ENCODE data around the gene FBXW5. TPM values are rescaled to one million over a fixed set of nuclear protein-coding genes. Genes with fewer than 3 reads are reported as not detected.
A peak's percentile ranks its signal among the peaks of the same experiment; 100 is the strongest.

Gene FBXW5
- total and polyA plus RNA-seq, 9 of the 15 experiments (the other 6 are each of a cell fraction or from before 2014, with no cell fraction given), result 0.21 to 128 (median 37.0) TPM

GRCh38 chr9:136944519-136945332, at the start of gene FBXW5, which contains the start of gene C8G (continued):
- TF ChIP-seq HDAC3 (IDR thresholded peaks at IDR 0.05; ENCODE audit: borderline replicate concordance, partially characterized antibody) (no peak), RAD21 (CRISPR knock-in tag; conservative IDR thresholded peaks at IDR 0.05 in 1 of 2, IDR thresholded peaks at IDR 0.05 in 1 of 2) (peak in 1 of 2 experiments; percentile 41; a peak in 2 of 4 replicates), ATF1 (CRISPR knock-in tag; IDR thresholded peaks at IDR 0.05) (0 out of 2 replicates have a peak, but pooled peaks have one; percentile 5), ATF1 (tag; IDR thresholded peaks at IDR 0.05) (peak; percentile 94), NR3C1 (CRISPR knock-in tag; IDR thresholded peaks at IDR 0.05) (no peak), NFATC3 (IDR thresholded peaks at IDR 0.05) (no peak), SMC3 (conservative IDR thresholded peaks at IDR 0.05; ENCODE audit: insufficient read depth, low read depth, low read length) (peak; percentile 23; the same call in 1 of the 2 replicates), ZNF668 (CRISPR knock-in tag; IDR thresholded peaks at IDR 0.05) (no peak), E2F4 (CRISPR knock-in tag; IDR thresholded peaks at IDR 0.05; ENCODE audit: low read depth) (no peak), ARID3A (IDR thresholded peaks at IDR 0.05; ENCODE audit: borderline replicate concordance, low read depth, low read length) (no peak), MITF (IDR thresholded peaks at IDR 0.05) (peak; percentile 69; the same call in 1 of the 2 replicates), RBM15 (IDR thresholded peaks at IDR 0.05; ENCODE audit: insufficient read depth, low read length) (no peak), ZNF384 (IDR thresholded peaks at IDR 0.05; ENCODE audit: low read depth, low read length) (no peak), CLOCK (CRISPR knock-in tag; IDR thresholded peaks at IDR 0.05; ENCODE audit: borderline replicate concordance) (no peak), CREB1 (IDR thresholded peaks at IDR 0.05) (peak; percentile 64), CREB1 (CRISPR knock-in tag; IDR thresholded peaks at IDR 0.05) (peak; percentile 74; the same call in 1 of the 2 replicates)
- TF ChIP-seq, protein P1, sequence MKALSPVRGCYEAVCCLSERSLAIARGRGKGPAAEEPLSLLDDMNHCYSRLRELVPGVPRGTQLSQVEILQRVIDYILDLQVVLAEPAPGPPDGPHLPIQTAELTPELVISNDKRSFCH (CRISPR knock-in tag; IDR thresholded peaks at IDR 0.05), result no peak
- TF ChIP-seq, protein P1 (tag; IDR thresholded peaks at IDR 0.05), result peak; percentile 66

Data from K562 (cell line).